GM21447 (cell line): ENCODE data around the gene ZNF142.
"Not testable (repeated sequence)": the region's sequence is repeated elsewhere in the genome, so short reads cannot be mapped to it uniquely, and the experiment has no call there.

ENCODE experiments used
- ATAC-seq: cut with Tn5 transposase; IDR thresholded peaks from one replicate; pipeline ENCODE4 v1.9.1; 2021; ENCODE audit not compliant: unreplicated experiment

The ZNF142 gene, protein sequence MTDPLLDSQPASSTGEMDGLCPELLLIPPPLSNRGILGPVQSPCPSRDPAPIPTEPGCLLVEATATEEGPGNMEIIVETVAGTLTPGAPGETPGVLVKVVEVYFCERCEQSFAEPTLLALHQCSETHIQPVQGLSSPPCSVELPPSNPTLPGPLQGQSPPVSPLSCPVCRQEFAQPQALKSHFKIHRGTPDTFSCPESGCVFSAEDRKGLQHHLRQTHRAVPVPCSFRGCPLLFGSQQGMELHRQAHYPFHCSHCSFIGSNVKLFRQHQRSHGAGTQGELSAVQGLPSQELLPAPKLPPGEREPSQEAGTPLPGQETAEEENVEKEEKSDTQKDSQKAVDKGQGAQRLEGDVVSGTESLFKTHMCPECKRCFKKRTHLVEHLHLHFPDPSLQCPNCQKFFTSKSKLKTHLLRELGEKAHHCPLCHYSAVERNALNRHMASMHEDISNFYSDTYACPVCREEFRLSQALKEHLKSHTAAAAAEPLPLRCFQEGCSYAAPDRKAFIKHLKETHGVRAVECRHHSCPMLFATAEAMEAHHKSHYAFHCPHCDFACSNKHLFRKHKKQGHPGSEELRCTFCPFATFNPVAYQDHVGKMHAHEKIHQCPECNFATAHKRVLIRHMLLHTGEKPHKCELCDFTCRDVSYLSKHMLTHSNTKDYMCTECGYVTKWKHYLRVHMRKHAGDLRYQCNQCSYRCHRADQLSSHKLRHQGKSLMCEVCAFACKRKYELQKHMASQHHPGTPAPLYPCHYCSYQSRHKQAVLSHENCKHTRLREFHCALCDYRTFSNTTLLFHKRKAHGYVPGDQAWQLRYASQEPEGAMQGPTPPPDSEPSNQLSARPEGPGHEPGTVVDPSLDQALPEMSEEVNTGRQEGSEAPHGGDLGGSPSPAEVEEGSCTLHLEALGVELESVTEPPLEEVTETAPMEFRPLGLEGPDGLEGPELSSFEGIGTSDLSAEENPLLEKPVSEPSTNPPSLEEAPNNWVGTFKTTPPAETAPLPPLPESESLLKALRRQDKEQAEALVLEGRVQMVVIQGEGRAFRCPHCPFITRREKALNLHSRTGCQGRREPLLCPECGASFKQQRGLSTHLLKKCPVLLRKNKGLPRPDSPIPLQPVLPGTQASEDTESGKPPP (N-terminal part only)

GRCh38 chr2:218659258-218659987 lies at the start of gene ZNF142, which contains the start of gene BCS1L:
ZNF142 (minus strand) TSS chr2:218659623; CDS start chr2:218656429, 3,194 bp downstream.
BCS1L (plus strand) TSS chr2:218659683; CDS start chr2:218660988, 1,305 bp downstream.
- peak; percentile 95 for ATAC-seq

GRCh38 chr2:218708086-218708485 lies 48.7 kb upstream of the ZNF142 start:
- ATAC-seq, result no peak

GRCh38 chr2:218703341-218703740 lies 43.9 kb upstream of the ZNF142 start:
- no peak for ATAC-seq

DNA sequence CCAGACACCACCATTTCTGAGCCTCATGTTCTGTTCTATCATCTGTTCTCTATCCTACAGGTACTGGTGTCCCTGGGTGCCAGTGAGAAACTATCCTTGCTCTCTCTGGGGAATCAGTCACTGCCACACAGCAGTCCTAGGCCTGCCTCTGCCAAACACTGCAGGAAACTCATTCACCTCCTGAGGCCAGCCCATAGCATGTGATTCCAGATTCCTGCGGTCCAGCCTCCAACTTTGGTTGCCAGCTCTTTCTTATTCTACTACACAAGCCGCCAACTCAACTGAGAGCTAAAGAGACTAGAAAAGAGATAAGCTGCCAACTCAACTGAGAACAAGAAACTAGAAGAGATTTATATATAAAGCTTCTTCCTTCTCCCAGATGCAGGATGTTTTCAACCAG lies 42.4 kb upstream of the ZNF142 start:
- no peak for ATAC-seq

DNA sequence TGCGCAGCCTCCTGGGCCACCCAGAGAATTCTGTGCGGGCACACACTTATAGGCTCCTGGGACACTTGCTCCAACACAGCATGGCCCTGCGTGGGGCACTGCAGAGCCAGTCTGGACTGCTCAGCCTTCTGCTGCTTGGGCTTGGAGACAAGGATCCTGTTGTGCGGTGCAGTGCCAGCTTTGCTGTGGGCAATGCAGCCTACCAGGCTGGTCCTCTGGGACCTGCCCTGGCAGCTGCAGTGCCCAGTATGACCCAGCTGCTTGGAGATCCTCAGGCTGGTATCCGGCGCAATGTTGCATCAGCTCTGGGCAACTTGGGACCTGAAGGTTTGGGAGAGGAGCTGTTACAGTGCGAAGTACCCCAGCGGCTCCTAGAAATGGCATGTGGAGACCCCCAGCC lies 39.5 kb upstream of the ZNF142 start:
- ATAC-seq, result no peak

- ATAC-seq, result no peak
Measured at GRCh38 chr2:218694405-218695145, 35.2 kb upstream of the ZNF142 start.

GRCh38 chr2:218691234-218691633 lies 31.8 kb upstream of the ZNF142 start:
- no peak for ATAC-seq

GRCh38 chr2:218687400-218688060 lies 28.1 kb upstream of the ZNF142 start:
- ATAC-seq, result not testable (repeated sequence)

GRCh38 chr2:218680061-218680460 lies 20.6 kb upstream of the ZNF142 start:
- no peak for ATAC-seq

DNA sequence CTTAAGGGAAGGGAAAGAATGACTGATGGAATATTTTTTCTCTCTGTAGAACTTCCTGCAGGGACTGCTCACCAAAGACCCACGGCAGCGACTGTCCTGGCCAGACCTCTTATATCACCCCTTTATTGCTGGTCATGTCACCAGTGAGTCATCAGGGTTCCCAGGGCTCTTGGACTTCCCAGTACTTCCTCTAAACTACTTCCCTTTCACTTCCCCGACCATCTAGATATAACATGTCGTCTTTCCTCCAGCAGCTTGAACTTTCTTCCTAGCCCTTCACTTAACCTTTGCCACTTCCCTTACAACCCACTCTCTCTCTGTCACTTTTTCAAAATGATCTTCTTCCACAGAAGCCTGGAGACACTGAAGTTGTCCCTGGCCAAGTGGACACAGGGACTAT lies 19.7 kb upstream of the ZNF142 start:
- no peak for ATAC-seq

DNA sequence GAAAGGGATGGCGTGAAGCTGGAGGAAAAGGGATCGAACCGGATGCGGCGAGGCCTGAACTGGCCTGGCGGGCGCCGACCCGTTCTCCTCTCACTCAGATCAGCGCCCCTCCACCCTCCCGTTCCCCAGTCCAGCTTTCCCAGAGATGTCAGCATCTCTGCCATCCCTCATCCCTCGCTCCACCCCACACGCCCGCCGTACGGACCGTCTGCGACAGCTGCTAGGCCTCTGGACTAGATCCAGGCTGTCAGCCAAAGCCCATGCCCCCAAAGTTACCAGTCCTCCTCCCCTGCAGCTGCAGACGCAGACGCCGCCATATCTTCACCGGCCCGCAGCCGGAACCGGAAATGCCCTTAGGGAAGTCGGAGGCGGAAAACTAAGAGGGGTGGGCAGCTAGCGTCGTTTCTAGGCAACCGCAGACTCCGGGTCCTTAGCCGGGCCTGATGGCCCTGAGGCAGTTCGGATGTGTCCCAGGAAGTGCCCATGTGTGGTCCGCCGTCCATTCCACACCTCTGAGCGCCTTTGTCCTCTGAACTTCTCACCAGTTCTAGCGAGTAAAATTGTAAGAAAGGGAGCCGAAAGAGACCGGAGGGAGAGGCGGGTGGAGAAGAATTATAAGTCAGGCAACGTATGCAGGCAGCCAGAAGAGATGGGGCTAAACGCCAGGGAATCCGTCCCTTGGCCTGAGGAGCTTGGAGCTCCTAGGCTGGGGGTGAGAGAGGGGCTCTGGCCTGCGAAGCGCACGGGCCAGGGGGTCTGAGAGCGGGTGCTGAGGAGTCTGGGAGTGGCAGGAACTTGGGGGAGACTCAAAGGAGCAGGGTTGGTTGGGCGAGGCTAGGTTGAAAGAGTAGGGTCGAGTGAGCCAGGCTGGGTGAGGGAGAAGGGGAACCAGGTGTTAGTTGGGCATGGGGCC lies 12.5 kb upstream of the ZNF142 start, which contains the start of the genes RNF25 and STK36:
Gene RNF25, minus strand, starts transcription at position 349 of the 913 bp plus-strand sequence. Its CDS starts 32 bp downstream, at position 317.
Gene STK36, plus strand, starts transcription at position 433 of the 913 bp plus-strand sequence. CDS start 744 bp downstream, outside the sequence.
- peak; percentile 98 for ATAC-seq

GRCh38 chr2:218671097-218671653 lies 11.8 kb upstream of the ZNF142 start:
- no peak for ATAC-seq

DNA sequence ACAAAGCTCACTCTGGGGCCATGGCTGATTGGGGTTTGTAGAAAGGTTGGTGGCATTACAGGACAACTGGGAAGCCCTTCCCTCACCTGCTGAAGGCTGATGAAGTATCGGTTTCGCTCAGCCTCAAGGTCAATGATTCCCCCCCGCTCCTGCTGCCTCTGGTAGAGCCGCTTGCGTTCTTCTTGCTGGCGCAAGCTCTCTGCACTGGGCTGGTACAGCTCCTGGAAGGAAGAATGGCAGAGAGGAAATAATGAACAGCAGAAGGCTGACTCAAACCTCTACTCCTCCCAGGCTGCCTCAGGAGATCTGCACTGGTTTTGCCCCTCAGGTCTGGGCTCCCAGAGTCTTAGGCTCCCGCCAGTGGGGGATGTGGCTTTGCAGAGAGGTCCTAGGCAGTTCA lies 5.2 kb upstream of the ZNF142 start:
- no peak for ATAC-seq

DNA sequence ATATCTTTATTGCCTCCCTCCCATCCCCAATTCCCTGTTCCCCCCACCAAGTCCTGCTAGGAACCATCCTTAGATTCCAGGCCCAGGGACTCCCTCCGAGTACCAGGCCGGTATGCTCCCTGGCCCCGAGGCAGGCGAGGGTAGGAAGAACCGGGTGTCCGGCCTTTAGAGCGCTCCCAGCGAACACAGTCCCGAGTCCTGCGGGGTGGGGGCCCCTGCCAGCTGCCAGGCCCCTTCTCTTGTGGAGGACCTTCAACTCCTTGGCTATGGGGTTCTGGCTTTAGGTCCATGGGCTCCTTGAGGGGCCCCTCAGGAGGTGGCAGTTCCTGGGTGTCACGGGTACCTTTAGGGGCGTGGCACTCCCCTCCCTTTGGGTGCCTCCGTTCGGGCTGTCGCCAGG lies 4.5 kb upstream of the ZNF142 start:
- no peak for ATAC-seq

- no peak for ATAC-seq
Measured at GRCh38 chr2:218662827-218663226, 3.4 kb upstream of the ZNF142 start.

DNA sequence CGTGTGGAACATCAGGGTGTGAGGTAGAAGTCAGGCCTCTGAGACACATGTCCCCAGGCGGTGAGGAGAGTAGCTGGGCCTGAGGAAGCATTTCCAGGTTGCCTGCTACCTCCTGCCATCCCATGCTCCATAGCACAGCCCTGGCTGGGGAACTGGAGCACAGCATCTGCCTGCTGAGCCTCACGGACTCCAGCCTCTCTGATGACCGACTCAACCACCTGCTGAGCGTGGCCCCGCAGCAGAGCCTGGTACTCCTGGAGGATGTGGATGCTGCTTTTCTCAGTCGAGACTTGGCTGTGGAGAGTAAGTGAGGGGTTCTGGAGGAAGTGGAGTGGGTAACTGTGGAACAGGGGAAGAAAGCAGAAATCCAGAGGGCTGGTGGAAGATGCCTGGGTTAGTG lies 3.0 kb upstream of the ZNF142 start:
- no peak for ATAC-seq

DNA sequence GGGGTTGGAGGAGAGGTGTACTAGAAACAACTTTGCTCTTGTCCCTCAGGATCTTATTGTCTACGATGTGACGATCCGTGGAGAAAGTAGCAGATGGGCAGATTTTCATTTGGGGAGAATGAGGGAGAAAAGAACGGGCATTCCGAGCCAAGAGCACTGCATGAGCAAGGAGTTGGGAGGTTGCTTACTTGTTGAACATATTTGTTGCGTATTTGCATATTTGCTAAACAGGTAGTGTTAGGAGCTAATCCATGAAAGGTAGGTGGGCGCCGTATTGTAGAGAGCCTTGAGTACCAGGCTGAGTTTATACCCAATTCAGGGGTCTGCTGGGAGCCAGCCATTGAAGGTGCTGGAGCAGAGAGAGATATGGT lies 550 bp upstream of the ZNF142 start:
- no peak for ATAC-seq
